Fibroblast of pulmonary artery (primary cell): ENCODE measurements around the gene RANBP3L.

ENCODE experiments used
- DNase-seq: peaks from one replicate; pipeline ENCODE4 v3.0.0-alpha.2; 2010; ENCODE audit warnings: low read depth
- H3K4me3 ChIP-seq: replicated peaks from 2 replicates; pipeline ENCODE4 v1.5.1; 2011; ENCODE audit warnings: low read depth, mild to moderate bottlenecking, control low read depth, low read length, moderate library complexity
- CTCF ChIP-seq: IDR thresholded peaks from 2 replicates; pipeline ENCODE4 v1.5.1; 2011; ENCODE audit warnings: mild to moderate bottlenecking, control low read depth, low read length, inconsistent platforms; ENCODE audit errors: missing control alignments

Gene RANBP3L

GRCh38 chr5:36252722-36253365, 48.9 kb downstream of the RANBP3L start:
- DNase-seq = peak; percentile 45
- no peak overlapping the region for H3K4me3 ChIP-seq

GRCh38 chr5:36251218-36251617, 50.5 kb downstream of the RANBP3L start:
- TF ChIP-seq CTCF = no peak
- DNase-seq = no peak
- H3K4me3 ChIP-seq = no peak overlapping the region

More at GRCh38 chr5:36252722-36253365, 48.9 kb downstream of the RANBP3L start:
- no peak for TF ChIP-seq CTCF

- no peak for DNase-seq
- TF ChIP-seq CTCF = no peak
- no peak overlapping the region for H3K4me3 ChIP-seq
Observed at GRCh38 chr5:36250427-36250826, 51.3 kb downstream of the RANBP3L start.

- no peak overlapping the region for H3K4me3 ChIP-seq
- TF ChIP-seq CTCF = no peak
- no peak for DNase-seq
Observed at GRCh38 chr5:36246036-36246800, 55.5 kb downstream of the RANBP3L start.

- no peak for TF ChIP-seq CTCF
- no peak for DNase-seq
- no peak overlapping the region for H3K4me3 ChIP-seq
Observed at GRCh38 chr5:36244076-36244475, 57.6 kb downstream of the RANBP3L start.

GRCh38 chr5:36243653-36244052, 58.0 kb downstream of the RANBP3L start:
- TF ChIP-seq CTCF = no peak
- DNase-seq = no peak
- no peak overlapping the region for H3K4me3 ChIP-seq
